Activated CD8-positive, alpha-beta memory T cell treated with anti-CD3 and anti-CD28 coated beads, Interleukin-2, amount 50 U/mL, for 24 hours (primary cell): ENCODE measurements around the gene EP400.
"Not testable (repeated sequence)": the region's sequence is repeated elsewhere in the genome, so short reads cannot be mapped to it uniquely, and the experiment has no call there.

ENCODE experiments used
- DNase-seq: peaks from one replicate; pipeline ENCODE4 v3.0.0-alpha.2; 2020; ENCODE audit errors: extremely low read depth

The EP400 gene

GRCh38 chr12:132085291-132085635 is 135.5 kb downstream of the EP400 start:
- DNase-seq, result no peak

GRCh38 chr12:132089407-132089910 is 139.7 kb downstream of the EP400 start:
- DNase-seq, result no peak

GRCh38 chr12:132094269-132094891 is 144.6 kb downstream of the EP400 start:
- no peak for DNase-seq

GRCh38 chr12:132095520-132096409 is 146.0 kb downstream of the EP400 start:
- no peak for DNase-seq

GRCh38 chr12:132099739-132100138 is 150.0 kb downstream of the EP400 start:
- DNase-seq, result no peak

- no peak for DNase-seq
These were observed 150.7 kb downstream of the EP400 start for GRCh38 chr12:132100306-132101065.

GRCh38 chr12:132102297-132102696 is 152.6 kb downstream of the EP400 start:
- DNase-seq, result no peak

GRCh38 chr12:132103072-132103471 is 153.3 kb downstream of the EP400 start:
- not testable (repeated sequence) for DNase-seq

- DNase-seq, result no peak
These were observed 154.0 kb downstream of the EP400 start for GRCh38 chr12:132103542-132104308.

GRCh38 chr12:132105467-132105866 is 155.7 kb downstream of the EP400 start:
- no peak for DNase-seq

- DNase-seq, result no peak
These were observed 157.2 kb downstream of the EP400 start for GRCh38 chr12:132106921-132107320.

- no peak for DNase-seq
These were observed 158.6 kb downstream of the EP400 start for GRCh38 chr12:132108211-132108832.

GRCh38 chr12:132109741-132110140 is 160.0 kb downstream of the EP400 start:
- DNase-seq, result no peak

GRCh38 chr12:132110677-132111076 is 160.9 kb downstream of the EP400 start:
- no peak for DNase-seq

GRCh38 chr12:132111654-132112304 is 162.0 kb downstream of the EP400 start:
- DNase-seq, result no peak

- DNase-seq, result no peak
These were observed 164.9 kb downstream of the EP400 start for GRCh38 chr12:132114667-132115066.

- DNase-seq, result no peak
These were observed 165.8 kb downstream of the EP400 start for GRCh38 chr12:132115500-132115899.

GRCh38 chr12:132116709-132117557 is 167.2 kb downstream of the EP400 start:
- no peak for DNase-seq

- no peak for DNase-seq
These were observed 167.8 kb downstream of the EP400 start for GRCh38 chr12:132117558-132117875.

- DNase-seq, result no peak
These were observed 169.1 kb downstream of the EP400 start for GRCh38 chr12:132118876-132119275.
